GM12875 (cell line): Measurements from ENCODE around the gene CSRNP3.

ENCODE experiments used
- H3K4me3 ChIP-seq: one replicate; pipeline ENCODE4 v1.5.1; 2011; ENCODE audit warnings: low read depth, low read length, control low read depth
- CTCF ChIP-seq: IDR thresholded peaks from 2 replicates; pipeline ENCODE4 v1.5.1; 2011; ENCODE audit warnings: low read depth, mild to moderate bottlenecking, control low read depth, inconsistent platforms, low read length, moderate library complexity, borderline replicate concordance; ENCODE audit not compliant: insufficient read depth

CSRNP3 gene

DNA sequence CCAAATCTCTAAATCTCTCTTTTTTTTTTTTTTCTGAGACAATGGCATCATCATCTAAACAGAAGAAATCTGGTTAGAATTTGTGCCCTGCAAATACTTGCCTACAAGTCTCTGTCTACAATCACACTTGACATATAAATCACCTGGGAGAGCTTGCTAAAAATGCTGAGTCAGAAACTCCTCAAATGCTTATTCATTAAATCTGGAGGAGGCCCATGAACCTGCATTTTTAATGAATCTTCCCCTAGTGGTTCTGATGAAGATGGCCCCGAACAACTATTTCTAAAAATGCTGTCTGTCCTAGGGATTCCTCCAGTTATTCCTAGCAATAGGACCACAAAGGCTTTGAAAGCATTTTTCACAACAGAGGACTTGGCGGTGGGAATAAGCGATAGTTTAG, 1.6 kb upstream of the CSRNP3 start:
- TF ChIP-seq CTCF: no peak
- H3K4me3 ChIP-seq: no peak overlapping the region

GRCh38 chr2:165470361-165470760, 863 bp downstream of the CSRNP3 start:
- no peak overlapping the region for H3K4me3 ChIP-seq
- no peak for TF ChIP-seq CTCF

DNA sequence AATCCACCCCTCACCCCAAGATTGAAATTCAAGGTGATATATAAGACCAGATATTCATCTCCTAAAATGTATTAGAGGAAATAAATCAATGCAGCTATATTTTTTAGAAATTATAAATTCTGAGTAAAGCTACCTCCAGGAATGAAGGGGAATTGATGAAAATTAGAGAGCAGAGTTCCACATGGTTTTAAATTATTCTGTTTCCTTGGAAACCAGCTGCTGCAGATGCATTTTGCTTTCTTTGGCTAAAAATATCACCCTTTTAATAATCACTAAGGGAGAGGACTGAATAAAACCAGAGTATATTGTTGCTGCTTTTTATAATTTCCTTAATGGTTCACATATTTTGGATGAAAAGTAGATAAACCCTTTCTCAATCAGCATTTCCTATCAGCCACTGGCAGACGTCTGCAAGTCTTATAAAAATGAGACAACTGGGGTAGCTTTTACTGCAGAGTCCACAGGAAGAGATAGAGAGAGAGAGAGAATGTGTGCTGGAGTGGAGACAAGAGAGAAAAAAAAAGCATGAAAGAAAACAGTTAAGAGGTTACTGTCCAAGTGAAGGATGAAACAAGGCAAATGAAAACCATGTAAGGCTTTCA, 2.0 kb downstream of the CSRNP3 start:
- TF ChIP-seq CTCF: no peak
- H3K4me3 ChIP-seq: no peak overlapping the region

- H3K4me3 ChIP-seq: no peak overlapping the region
- TF ChIP-seq CTCF: no peak
Measured at GRCh38 chr2:165472922-165473321, 3.4 kb downstream of the CSRNP3 start.

GRCh38 chr2:165474619-165475276, 5.2 kb downstream of the CSRNP3 start:
- H3K4me3 ChIP-seq: no peak overlapping the region
- TF ChIP-seq CTCF: no peak

DNA sequence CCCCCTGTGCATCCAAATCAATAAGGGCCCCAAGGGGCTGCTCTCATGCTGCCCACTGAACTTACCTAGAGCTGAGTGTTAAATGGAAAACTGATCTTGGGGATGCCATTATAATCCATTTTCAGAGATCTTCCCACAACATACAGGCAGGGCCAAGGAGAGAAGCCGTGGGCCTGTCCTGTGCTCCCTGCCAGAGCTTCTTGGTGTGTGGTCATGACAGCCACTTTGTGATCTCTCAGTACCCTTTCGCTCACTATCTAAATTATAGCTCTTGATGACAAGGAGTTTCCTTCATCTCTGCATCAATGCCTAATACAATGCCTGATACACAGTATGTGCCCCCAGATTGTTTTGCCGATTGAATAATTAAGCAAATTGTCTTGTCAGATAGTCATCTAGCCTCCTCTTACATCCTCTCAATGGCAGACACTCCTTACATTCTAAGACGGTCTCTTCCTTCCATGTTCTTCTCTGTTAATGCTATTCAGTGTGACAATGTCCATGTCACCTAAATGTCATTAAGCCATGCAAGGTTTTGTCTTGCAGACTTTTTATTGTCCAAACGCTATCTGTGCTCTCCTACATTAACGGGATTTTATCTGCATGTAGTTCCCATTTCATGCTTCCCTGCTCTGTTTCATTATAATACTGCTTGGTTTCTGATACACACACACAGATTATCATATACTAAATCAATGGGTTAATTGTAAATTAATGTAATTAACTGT, 5.9 kb downstream of the CSRNP3 start:
- TF ChIP-seq CTCF: no peak
- no peak overlapping the region for H3K4me3 ChIP-seq
